ENCODE data around the gene RANBP3L.

Gene RANBP3L

GRCh38 chr5:36242534-36243485 is 58.9 kb downstream of the RANBP3L start:
- peak overlapping the region; percentile 48 for H3K4me2 ChIP-seq (ENCODE audit: low read depth, low read length)
- H3K9ac ChIP-seq (ENCODE audit: low read length) = peak overlapping the region; percentile 95
- peak overlapping the region; percentile 76 for H3K4me3 ChIP-seq (ENCODE audit: low read length)
- no peaks in the 10 kb centered on the region for H4K20me1 ChIP-seq (ENCODE audit: insufficient read depth, low read length)
- H3K27me3 ChIP-seq (replicated peaks; ENCODE audit: insufficient read depth, low read length) = no peaks in the 10 kb centered on the region
- H2AFZ ChIP-seq (ENCODE audit: low read length) = peak overlapping the region; percentile 72
- H3K4me1 ChIP-seq (ENCODE audit: low read length) = peaks cover 32% of the 10 kb centered on the region
- peaks cover 31% of the 10 kb centered on the region for H3K79me2 ChIP-seq (ENCODE audit: low read length)
- H3K36me3 ChIP-seq (replicated peaks; ENCODE audit: insufficient read depth, low read length) = no peaks in the 10 kb centered on the region
- peaks cover 23% of the 10 kb centered on the region for H3F3A ChIP-seq (ENCODE audit: insufficient read depth, low read length)
- no peak for DNase-seq
- no peaks in the 10 kb centered on the region for H3K9me2 ChIP-seq (replicated peaks; ENCODE audit: insufficient read depth, low read length)
- H3K9me3 ChIP-seq (replicated peaks; ENCODE audit: insufficient read depth, low read length) = no peaks in the 10 kb centered on the region
- H3K27ac ChIP-seq (ENCODE audit: low read length) = peak overlapping the region; percentile 87
- TF ChIP-seq EZH2 (optimal IDR thresholded peaks at IDR 0.05; ENCODE audit: low read depth, low read length) (no peak), EZH2phosphoT487 (IDR thresholded peaks at IDR 0.05; ENCODE audit: low read length) (no peak)
- TF ChIP-seq, protein P1, sequence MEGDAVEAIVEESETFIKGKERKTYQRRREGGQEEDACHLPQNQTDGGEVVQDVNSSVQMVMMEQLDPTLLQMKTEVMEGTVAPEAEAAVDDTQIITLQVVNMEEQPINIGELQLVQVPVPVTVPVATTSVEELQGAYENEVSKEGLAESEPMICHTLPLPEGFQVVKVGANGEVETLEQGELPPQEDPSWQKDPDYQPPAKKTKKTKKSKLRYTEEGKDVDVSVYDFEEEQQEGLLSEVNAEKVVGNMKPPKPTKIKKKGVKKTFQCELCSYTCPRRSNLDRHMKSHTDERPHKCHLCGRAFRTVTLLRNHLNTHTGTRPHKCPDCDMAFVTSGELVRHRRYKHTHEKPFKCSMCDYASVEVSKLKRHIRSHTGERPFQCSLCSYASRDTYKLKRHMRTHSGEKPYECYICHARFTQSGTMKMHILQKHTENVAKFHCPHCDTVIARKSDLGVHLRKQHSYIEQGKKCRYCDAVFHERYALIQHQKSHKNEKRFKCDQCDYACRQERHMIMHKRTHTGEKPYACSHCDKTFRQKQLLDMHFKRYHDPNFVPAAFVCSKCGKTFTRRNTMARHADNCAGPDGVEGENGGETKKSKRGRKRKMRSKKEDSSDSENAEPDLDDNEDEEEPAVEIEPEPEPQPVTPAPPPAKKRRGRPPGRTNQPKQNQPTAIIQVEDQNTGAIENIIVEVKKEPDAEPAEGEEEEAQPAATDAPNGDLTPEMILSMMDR (IDR thresholded peaks at IDR 0.05; ENCODE audit: low read length) = no peak

DNA sequence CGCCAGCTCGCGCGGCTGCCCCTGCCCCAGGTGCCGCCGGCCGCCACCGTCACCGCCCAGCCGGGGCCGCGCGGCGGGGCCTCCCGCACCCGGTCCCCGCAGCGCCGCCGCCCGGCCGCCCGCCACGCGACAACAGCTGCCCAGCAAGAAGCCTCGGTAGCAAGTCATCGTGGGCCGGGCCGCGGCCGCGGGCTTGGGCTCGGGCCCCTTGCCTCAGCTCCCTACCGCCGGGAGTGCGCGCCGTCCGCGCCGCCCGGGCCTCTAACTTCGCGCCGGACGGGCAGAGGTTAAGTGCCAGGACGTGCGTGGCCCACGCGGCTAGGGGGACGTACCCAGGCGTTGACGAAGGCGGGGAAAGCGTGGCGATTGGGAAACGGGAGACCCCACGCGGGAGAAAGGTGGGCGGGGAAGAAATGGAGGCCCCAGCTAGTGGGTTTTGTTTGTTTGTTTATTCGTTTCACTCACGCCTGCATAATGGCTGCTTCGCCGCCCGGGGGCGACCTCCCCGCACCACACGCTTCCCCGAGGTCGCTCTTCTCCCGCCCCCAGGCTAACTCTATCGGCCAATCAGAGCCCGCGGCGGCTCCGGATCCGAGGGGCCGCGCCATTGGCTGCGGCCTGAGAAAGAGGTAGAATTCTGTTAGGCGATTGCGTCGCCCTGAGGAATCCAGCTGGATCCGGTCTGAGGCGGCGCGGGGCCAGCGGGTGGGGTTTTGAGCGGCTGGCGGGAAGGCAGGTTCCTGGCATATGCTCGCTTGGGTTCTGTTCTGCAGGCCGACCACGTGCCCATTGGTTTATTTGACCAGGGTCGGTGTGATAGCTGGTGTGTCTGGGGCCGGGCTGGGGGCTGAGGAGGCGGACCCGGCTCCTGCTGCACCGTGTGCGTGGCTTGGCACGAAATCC is 59.8 kb downstream of the RANBP3L start, which contains the start of gene NADK2:
NADK2 (minus strand) TSS at position 295 of the 903 bp plus-strand sequence; CDS start at position 168, 127 bp downstream.
- Histone ChIP-seq H3K9me3 (replicated peaks; ENCODE audit: insufficient read depth, low read length) (no peaks in the 10 kb centered on the region), H3K27me3 (replicated peaks; ENCODE audit: insufficient read depth, low read length) (no peaks in the 10 kb centered on the region), H2AFZ (ENCODE audit: low read length) (peak within 1 kb of the TSS; percentile 74), H3K9me2 (replicated peaks; ENCODE audit: insufficient read depth, low read length) (no peaks in the 10 kb centered on the region), H3K4me3 (ENCODE audit: low read length) (peak within 1 kb of the TSS; percentile 83), H3K36me3 (replicated peaks; ENCODE audit: insufficient read depth, low read length) (no peaks in the 10 kb centered on the region), H4K20me1 (ENCODE audit: insufficient read depth, low read length) (no peaks in the 10 kb centered on the region), H3K27ac (ENCODE audit: low read length) (peak within 1 kb of the TSS; percentile 87), H3K4me1 (ENCODE audit: low read length) (peaks cover 33% of the 10 kb centered on the region), H3K4me2 (ENCODE audit: low read depth, low read length) (peak within 1 kb of the TSS; percentile 84), H3F3A (ENCODE audit: insufficient read depth, low read length) (peaks cover 23% of the 10 kb centered on the region), H3K9ac (ENCODE audit: low read length) (peak within 1 kb of the TSS; percentile 95), H3K79me2 (ENCODE audit: low read length) (peaks cover 40% of the 10 kb centered on the region)
- TF ChIP-seq EZH2phosphoT487 (IDR thresholded peaks at IDR 0.05; ENCODE audit: low read length) = no peak
- TF ChIP-seq, protein P1 (IDR thresholded peaks at IDR 0.05; ENCODE audit: low read length) = peak; percentile 63
- DNase-seq = peak; percentile 97

- peak; percentile 57 for DNase-seq
- H3K9me2 ChIP-seq (replicated peaks; ENCODE audit: insufficient read depth, low read length) = no peaks in the 10 kb centered on the region
- peak overlapping the region; percentile 87; the same call in 1 of the 2 replicates for H3K27ac ChIP-seq (ENCODE audit: low read length)
- no peaks in the 10 kb centered on the region for H3K9me3 ChIP-seq (replicated peaks; ENCODE audit: insufficient read depth, low read length)
- peaks cover 23% of the 10 kb centered on the region for H3F3A ChIP-seq (ENCODE audit: insufficient read depth, low read length)
- TF ChIP-seq EZH2phosphoT487 (IDR thresholded peaks at IDR 0.05; ENCODE audit: low read length) (no peak), EZH2 (optimal IDR thresholded peaks at IDR 0.05; ENCODE audit: low read depth, low read length) (no peak)
- TF ChIP-seq, protein P1 (IDR thresholded peaks at IDR 0.05; ENCODE audit: low read length) = no peak
- peak overlapping the region; percentile 92 for H3K9ac ChIP-seq (ENCODE audit: low read length)
- no peaks in the 10 kb centered on the region for H3K36me3 ChIP-seq (replicated peaks; ENCODE audit: insufficient read depth, low read length)
- H3K4me2 ChIP-seq (ENCODE audit: low read depth, low read length) = peak overlapping the region; percentile 84
- H3K27me3 ChIP-seq (replicated peaks; ENCODE audit: insufficient read depth, low read length) = no peaks in the 10 kb centered on the region
- H3K79me2 ChIP-seq (ENCODE audit: low read length) = peaks cover 48% of the 10 kb centered on the region
- H4K20me1 ChIP-seq (ENCODE audit: insufficient read depth, low read length) = no peaks in the 10 kb centered on the region
- peak overlapping the region; percentile 73 for H2AFZ ChIP-seq (ENCODE audit: low read length)
- H3K4me1 ChIP-seq (ENCODE audit: low read length) = peaks cover 33% of the 10 kb centered on the region
- peak overlapping the region; percentile 83 for H3K4me3 ChIP-seq (ENCODE audit: low read length)
Measured at GRCh38 chr5:36240779-36241630, 60.7 kb downstream of the RANBP3L start.
